HEK293T (cell line): ENCODE data around the gene TNNI2.

Source experiments
- CTCF ChIA-PET: fragments of 350-600 bp; formaldehyde crosslinking; extraction: SDS; loops from one replicate; lab custom pipeline; 2021; ENCODE audit warnings: antibody characterized with exemption, inconsistent platforms; lab: Yijun Ruan, JAX
- POLR2A ChIA-PET: fragments of 350-600 bp; formaldehyde crosslinking; extraction: SDS; loops from one replicate; lab custom pipeline; 2020; ENCODE audit warnings: antibody characterized with exemption, inconsistent platforms; lab: Yijun Ruan, JAX
- DNase-seq: peaks from one replicate; pipeline ENCODE4 v3.0.0; 2012; ENCODE audit warnings: mixed read lengths; ENCODE audit errors: extremely low spot score
- ARNT ChIP-seq: fragments of 450-650 bp; IDR thresholded peaks from 2 replicates; pipeline ENCODE4 v1.6.1; 2017; ENCODE audit warnings: mild to moderate bottlenecking
- BHLHE40 ChIP-seq: fragments of 450-650 bp; IDR thresholded peaks from 2 replicates; pipeline ENCODE4 v1.6.1; 2016; ENCODE audit warnings: mild to moderate bottlenecking, moderate library complexity, borderline replicate concordance
- CTBP1 ChIP-seq: fragments of 450-650 bp; IDR thresholded peaks from 2 replicates; pipeline ENCODE4 v1.6.1; 2016; ENCODE audit warnings: borderline replicate concordance
- ELF4 ChIP-seq: fragments of 450-650 bp; IDR thresholded peaks from 2 replicates; pipeline ENCODE4 v1.6.1; 2017; ENCODE audit warnings: antibody characterized with exemption
- FOXA1 ChIP-seq: fragments of 450-650 bp; IDR thresholded peaks from 2 replicates; pipeline ENCODE4 v1.6.1; 2016; ENCODE audit warnings: mild to moderate bottlenecking
- FOXK2 ChIP-seq: fragments of 450-650 bp; IDR thresholded peaks from 2 replicates; pipeline ENCODE4 v1.6.1; 2016; ENCODE audit warnings: mild to moderate bottlenecking
- FOXM1 ChIP-seq: fragments of 450-650 bp; IDR thresholded peaks from 2 replicates; pipeline ENCODE4 v1.6.1; 2017; ENCODE audit warnings: mild to moderate bottlenecking, borderline replicate concordance
- HDGF ChIP-seq: fragments of 450-650 bp; IDR thresholded peaks from 2 replicates; pipeline ENCODE4 v1.6.1; 2017; ENCODE audit warnings: antibody characterized with exemption, borderline replicate concordance
- L3MBTL2 ChIP-seq: fragments of 450-650 bp; conservative IDR thresholded peaks from 2 replicates; pipeline ENCODE4 v1.6.1; 2016; ENCODE audit warnings: mild to moderate bottlenecking
- LEF1 ChIP-seq: fragments of 450-650 bp; IDR thresholded peaks from 2 replicates; pipeline ENCODE4 v1.6.1; 2017; ENCODE audit warnings: mild to moderate bottlenecking, borderline replicate concordance
- NFRKB ChIP-seq: fragments of 450-650 bp; IDR thresholded peaks from 2 replicates; pipeline ENCODE4 v1.6.1; 2016; ENCODE audit warnings: mild to moderate bottlenecking, moderate library complexity
- SP1 ChIP-seq: fragments of 450-650 bp; IDR thresholded peaks from 2 replicates; pipeline ENCODE4 v1.6.1; 2017
- SUZ12 ChIP-seq: fragments of 450-650 bp; IDR thresholded peaks from 2 replicates; pipeline ENCODE4 v1.6.1; 2016; ENCODE audit warnings: mild to moderate bottlenecking
- TARDBP ChIP-seq: fragments of 450-650 bp; IDR thresholded peaks from 2 replicates; pipeline ENCODE4 v1.6.1; 2016
- ZNF384 ChIP-seq: fragments of 450-650 bp; IDR thresholded peaks from 2 replicates; pipeline ENCODE4 v1.6.1; 2016
- TF ChIP-seq, protein P1 (sequence below): fragments of 450-650 bp; IDR thresholded peaks from 2 replicates; pipeline ENCODE4 v1.6.1; 2016

Gene TNNI2

DNA sequence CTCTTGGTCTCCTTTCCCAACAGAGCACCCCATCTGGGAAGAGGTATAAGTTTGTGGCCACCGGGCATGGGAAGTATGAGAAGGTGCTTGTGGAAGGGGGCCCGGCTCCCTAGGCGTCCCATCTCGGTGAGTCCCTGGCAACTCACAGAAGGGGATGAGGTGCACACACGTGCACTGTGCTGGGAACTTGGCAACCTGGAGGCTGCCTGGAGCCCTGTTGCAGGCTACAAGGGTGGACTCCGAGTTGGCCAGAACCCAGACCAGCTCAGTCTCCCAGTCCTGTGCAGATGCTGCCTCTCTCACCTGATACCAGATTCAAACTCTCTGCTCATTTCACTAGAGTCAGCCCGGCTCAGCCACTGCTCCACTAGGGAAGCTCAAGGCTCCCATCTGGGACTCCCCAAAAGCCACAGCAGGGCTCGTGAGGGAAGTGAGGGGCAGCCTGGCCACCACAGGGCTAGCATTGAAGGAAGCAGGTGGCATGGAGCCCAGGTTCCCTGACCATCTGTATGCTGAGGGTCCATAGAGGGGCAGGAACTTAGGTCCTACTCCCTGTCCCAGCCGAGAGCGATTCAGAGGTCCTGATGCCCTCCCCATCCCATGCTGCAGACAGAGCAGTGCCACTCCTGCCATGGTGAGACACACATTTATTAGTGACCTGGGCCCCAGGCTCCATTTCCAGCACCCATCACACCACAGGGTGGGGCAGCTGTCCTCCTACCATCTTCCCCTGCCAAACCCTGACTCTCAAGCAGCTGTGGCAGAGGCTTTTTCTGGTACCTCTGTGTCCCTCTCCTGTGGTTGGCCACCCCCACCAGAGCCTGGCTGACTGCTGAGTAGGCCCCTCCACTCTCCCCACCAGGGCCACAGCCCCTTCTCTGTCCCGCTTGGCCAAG, 48.9 kb downstream of the TNNI2 start:
- no peak for DNase-seq
- ChIA-PET CTCF (no interaction called here), POLR2A (no interaction called here)
- no peak for TF ChIP-seq ZNF384

DNA sequence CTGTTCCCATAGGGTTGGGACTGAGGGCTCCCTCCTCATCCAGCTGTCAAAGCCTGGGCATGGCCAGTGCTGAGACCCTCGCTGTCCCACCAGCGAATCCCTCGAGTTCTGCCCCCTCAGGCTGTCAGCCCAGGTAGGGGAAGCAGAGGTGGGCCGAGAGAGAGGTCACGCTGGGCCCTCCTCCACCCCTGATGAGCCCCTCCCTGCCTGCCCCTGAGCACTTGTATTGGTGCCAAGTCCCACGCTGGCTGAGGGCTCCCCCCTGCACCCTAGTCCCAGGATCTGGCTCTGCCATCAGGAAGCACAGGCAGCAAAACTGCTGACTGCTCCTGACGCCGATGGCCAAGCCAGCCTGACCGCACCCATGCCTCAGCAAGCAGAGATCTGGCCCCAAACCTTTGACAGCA, 49.6 kb downstream of the TNNI2 start:
- CTCF ChIA-PET = no interaction called here
- POLR2A ChIA-PET = no interaction called here
- TF ChIP-seq FOXM1 (no peak), LEF1 (no peak), SP1 (no peak), ARNT (no peak), ZNF384 (no peak), BHLHE40 (no peak), ELF4 (no peak), CTBP1 (no peak), L3MBTL2 (no peak)
- no peak for DNase-seq

GRCh38 chr11:1888811-1889210, 50.0 kb downstream of the TNNI2 start:
- TF ChIP-seq CTBP1 (no peak), LEF1 (no peak), L3MBTL2 (no peak), FOXM1 (no peak), NFRKB (no peak), FOXA1 (no peak), HDGF (no peak), BHLHE40 (no peak)
- TF ChIP-seq, protein P1, sequence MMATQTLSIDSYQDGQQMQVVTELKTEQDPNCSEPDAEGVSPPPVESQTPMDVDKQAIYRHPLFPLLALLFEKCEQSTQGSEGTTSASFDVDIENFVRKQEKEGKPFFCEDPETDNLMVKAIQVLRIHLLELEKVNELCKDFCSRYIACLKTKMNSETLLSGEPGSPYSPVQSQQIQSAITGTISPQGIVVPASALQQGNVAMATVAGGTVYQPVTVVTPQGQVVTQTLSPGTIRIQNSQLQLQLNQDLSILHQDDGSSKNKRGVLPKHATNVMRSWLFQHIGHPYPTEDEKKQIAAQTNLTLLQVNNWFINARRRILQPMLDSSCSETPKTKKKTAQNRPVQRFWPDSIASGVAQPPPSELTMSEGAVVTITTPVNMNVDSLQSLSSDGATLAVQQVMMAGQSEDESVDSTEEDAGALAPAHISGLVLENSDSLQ = no peak
- CTCF ChIA-PET = no interaction called here

GRCh38 chr11:1889224-1889930, 50.6 kb downstream of the TNNI2 start:
- TF ChIP-seq BHLHE40 (no peak), FOXA1 (no peak), SUZ12 (no peak), FOXM1 (no peak), FOXK2 (no peak), ELF4 (no peak), TARDBP (no peak)
- TF ChIP-seq, protein P1 = no peak
- ChIA-PET CTCF (no interaction called here), POLR2A (no interaction called here)
- DNase-seq = no peak

More at GRCh38 chr11:1888811-1889210, 50.0 kb downstream of the TNNI2 start:
- DNase-seq = no peak
- POLR2A ChIA-PET = no interaction called here

- CTCF ChIA-PET = no interaction called here
- DNase-seq = no peak
- POLR2A ChIA-PET = no interaction called here
- TF ChIP-seq ARNT (no peak), CTBP1 (no peak), TARDBP (no peak), BHLHE40 (no peak), L3MBTL2 (no peak), SUZ12 (no peak), FOXA1 (no peak), SP1 (no peak), ELF4 (no peak), LEF1 (no peak), NFRKB (no peak), HDGF (no peak)
- TF ChIP-seq, protein P1 = no peak
Measured at GRCh38 chr11:1889941-1890855, 51.4 kb downstream of the TNNI2 start.
